ENCODE measurements around the gene FAM168A.
"Not testable (repeated sequence)": the region's sequence is repeated elsewhere in the genome, so short reads cannot be mapped to it uniquely, and the experiment has no call there.

FAM168A gene

DNA sequence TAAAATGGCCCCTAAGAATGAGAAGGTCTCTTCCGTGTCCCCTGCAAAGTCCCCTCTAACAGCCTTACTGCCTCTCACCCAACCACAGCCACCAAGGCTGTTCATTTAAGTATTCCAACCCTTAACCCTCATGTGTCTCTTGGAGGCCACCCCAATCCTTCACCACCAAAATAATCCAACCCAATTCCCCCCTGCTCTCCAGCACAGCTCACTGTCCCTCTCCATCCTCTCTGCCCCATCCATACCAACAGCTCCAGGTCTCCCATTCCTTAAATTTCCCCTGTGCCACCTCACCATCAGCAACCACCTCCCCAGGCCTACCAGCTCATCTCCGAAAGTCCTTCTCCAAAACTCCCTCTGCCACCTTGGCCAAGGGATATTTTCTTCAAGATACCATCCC lies 1.4 kb downstream of the FAM168A start:
- DNase-seq (ENCODE audit: low read depth, low spot score) = no peak

GRCh38 chr11:73592640-73593039 lies 5.3 kb downstream of the FAM168A start:
- no peak for DNase-seq (ENCODE audit: low read depth, low spot score)

GRCh38 chr11:73591743-73592142 lies 6.2 kb downstream of the FAM168A start:
- no peak for DNase-seq (ENCODE audit: low read depth, low spot score)

DNA sequence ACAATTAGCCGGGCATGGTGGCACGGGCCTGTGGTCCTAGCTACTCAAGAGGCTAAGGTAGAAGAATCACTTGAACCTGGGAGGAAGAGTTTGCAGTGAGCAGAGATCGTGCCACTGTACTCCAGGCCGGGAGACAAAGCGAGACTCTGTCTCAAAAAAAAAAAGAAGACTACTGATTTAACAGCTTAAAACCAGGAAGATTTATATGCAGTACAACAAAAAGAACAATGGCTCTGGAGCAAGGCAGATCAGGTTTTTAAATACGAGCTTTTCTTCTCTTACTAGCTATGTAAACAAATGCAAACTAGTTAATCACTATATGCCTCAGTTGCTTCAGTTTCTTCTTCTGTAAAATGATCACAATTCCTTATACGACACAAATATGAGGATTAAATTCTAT lies 6.9 kb downstream of the FAM168A start:
- no peak for DNase-seq (ENCODE audit: low read depth, low spot score)

DNA sequence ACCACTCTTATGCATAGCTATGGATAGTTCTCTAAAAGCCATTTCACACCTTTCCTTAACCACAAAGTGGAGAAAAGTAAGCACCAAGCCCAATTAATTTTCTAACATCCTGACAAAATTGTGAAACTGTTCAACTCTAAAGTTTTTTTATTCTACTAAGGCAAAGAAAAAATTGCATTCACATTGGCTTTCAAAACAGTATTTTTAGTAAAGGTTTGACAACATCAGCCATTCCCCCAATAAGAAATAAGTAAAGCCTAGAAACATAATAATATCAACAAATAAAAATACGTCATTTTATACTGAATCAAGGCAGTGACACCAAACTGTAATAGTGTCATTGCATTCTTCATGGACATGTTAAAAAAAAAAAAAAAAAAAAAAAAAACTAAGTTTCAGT lies 11.1 kb downstream of the FAM168A start:
- DNase-seq (ENCODE audit: low read depth, low spot score) = no peak

GRCh38 chr11:73585834-73586575 lies 11.9 kb downstream of the FAM168A start:
- no peak for DNase-seq (ENCODE audit: low read depth, low spot score)

- DNase-seq (ENCODE audit: low read depth, low spot score) = no peak
These were observed 13.1 kb downstream of the FAM168A start for GRCh38 chr11:73584831-73585230.

GRCh38 chr11:73582653-73583052 lies 15.3 kb downstream of the FAM168A start:
- no peak for DNase-seq (ENCODE audit: low read depth, low spot score)

GRCh38 chr11:73580749-73581148 lies 17.2 kb downstream of the FAM168A start:
- DNase-seq (ENCODE audit: low read depth, low spot score) = not testable (repeated sequence)

DNA sequence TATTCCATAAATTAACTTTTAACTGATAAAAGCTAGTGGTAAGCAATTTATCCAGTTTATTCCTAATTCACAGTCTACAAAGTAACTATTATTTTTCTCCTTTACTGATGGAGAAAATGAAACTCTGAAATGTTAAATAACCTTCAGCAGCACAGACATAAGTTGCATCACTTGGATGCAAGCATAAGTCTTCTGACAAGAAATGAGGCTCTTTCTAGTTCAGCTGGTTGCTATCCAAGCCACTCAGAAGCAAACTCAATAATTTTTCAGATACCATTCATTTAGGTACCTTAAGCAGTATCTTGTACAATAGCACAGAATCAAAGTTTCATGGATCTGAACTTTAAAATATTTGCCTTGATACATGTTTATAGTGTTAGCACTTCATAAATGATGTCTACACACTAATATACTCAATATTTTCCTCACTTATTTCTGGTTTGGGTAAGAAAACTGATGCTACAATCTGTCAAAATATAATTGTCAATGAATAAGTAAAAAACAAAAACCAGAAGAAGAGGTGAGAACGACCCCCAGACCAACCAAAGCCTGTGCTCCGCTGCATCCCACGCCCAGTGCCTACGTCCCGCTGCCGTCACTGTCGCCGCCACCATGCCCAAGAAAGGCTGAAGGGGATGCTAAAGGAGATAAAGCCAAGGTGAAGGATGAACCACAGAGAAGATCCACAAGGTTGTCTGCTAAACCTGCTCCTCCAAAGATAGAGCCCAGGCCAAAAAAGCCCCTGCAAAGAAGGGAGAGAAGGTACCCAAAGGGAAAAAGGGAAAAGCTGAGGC lies 18.1 kb downstream of the FAM168A start:
- no peak for DNase-seq (ENCODE audit: low read depth, low spot score)

- DNase-seq (ENCODE audit: low read depth, low spot score) = no peak
These were observed 19.2 kb downstream of the FAM168A start for GRCh38 chr11:73578592-73579185.

DNA sequence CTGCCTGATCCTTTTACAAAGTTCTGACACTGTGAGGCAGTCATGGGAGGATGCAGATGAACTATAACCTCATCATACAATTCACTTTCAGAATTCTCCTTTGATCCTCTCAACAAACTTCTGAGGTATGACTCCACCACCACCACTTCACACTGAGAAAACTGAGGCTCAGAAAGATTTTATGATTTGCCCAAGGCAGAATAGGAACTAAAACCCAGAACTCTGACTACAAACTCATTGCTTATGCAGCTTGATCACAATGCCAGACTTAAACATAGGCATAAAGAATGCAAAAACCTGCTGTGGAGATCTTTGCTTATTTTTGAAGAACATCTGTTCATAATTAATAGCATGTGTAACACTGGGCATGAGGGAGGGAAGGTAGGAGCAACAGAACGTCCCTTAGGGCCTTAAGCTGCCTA lies 20.4 kb downstream of the FAM168A start:
- peak; percentile 36 for DNase-seq (ENCODE audit: low read depth, low spot score)

- no peak for DNase-seq (ENCODE audit: low read depth, low spot score)
These were observed 21.7 kb downstream of the FAM168A start for GRCh38 chr11:73576185-73576614.

DNA sequence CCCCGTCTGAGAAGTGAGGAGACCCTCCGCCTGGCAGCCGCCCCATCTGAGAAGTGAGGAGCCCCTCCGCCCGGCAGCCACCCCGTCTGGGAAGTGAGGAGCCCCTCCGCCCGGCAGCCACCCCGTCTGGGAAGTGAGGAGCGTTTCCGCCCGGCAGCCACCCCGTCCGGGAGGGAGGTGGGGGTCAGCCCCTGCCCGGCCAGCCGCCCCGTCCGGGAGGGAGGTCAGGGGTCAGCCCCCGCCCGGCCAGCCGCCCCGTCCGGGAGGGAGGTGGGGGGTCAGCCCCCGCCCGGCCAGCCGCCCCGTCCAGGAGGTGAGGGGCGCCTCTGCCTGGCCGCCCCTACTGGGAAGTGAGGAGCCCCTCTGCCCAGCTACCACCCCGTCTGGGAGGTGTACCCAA lies 25.9 kb downstream of the FAM168A start:
- not testable (repeated sequence) for DNase-seq (ENCODE audit: low read depth, low spot score)

DNA sequence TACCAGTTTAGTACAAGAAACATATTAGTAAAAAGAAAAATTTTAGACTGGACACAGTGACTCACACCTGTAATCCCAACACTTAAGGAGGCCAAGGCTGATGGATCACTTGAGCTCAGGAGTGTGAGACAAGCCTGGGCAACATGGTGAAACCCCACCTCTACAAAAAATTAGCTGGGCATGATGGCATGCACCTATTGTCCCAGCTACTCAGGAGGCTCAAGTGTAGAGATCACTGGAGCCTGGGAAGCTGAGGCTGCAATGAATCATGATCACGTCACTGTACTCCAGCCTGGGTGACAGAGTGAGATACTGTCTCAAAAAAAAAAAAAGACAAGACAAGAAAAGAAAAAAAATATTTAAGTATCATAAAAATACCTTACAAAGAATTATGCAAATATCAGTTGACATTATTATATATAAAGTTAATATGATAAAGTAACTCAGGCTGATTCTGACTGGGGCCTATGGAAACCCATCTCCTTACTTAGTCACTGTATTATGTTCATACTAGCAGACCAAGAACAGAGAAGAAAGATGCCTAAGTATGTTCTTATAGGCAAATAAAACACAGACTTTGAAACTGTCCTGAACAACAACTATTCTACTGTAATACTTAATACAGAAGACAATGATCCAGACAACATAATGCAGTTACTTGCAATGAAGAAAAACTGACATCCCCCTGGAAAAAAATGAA lies 27.3 kb downstream of the FAM168A start:
- no peak for DNase-seq (ENCODE audit: low read depth, low spot score)

DNA sequence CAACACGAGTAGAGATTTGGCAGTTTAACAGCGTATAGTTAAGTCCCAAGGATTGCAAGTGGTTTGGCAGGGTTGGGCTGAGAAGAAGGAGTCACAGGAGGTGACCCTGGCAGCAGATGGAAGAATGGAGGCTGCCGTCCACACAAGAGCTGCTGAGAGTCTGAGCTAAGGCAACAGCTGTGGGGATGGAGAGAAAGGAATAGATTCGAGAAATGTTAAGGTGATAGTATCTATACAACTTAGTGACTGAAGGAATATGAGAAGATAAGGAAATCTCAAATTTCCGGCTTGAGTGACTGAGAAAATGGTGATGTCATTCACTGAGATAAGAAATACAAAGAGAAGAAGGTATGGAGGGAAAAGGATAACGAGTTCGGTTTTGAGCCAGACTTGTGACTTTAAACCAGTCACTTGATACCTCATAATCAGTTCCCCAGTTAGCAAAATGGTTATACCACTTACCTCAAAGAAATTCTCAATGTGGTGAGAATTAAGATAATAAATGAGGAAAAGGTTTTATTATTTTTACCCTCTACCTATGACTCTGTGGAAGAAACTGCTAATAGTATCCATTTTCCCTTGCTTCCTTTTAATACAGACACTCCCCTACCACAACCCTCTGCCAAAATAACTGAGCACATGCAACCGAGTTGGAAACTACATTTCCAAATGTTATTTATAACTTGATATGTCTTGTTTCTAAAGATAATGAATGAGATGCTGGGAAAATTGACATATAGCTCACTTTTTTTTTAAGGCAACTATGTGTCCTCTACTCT lies 30.7 kb downstream of the FAM168A start:
- no peak for DNase-seq (ENCODE audit: low read depth, low spot score)

- no peak for DNase-seq (ENCODE audit: low read depth, low spot score)
These were observed 31.5 kb downstream of the FAM168A start for GRCh38 chr11:73566422-73566821.

DNA sequence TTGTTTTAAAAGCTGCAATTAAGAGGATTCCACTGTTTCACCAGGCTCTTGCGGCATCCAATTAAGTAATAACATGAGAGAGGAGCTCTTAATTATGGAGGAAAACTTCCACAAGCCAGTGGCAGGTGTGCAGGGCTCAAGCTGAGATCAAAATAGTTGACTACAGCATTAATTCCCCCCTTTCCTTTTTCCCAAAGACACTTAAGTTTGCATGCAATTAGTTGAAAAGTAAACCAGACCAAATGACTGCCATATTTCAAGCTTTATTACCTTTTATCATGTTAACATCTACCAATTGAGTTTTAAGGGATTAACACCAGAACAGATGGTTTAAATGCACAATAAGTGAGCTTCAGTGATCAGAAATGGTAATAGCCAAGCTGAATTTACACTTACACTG lies 32.1 kb downstream of the FAM168A start:
- DNase-seq (ENCODE audit: low read depth, low spot score) = no peak

- DNase-seq (ENCODE audit: low read depth, low spot score) = no peak
These were observed 33.0 kb downstream of the FAM168A start for GRCh38 chr11:73564903-73565302.

DNA sequence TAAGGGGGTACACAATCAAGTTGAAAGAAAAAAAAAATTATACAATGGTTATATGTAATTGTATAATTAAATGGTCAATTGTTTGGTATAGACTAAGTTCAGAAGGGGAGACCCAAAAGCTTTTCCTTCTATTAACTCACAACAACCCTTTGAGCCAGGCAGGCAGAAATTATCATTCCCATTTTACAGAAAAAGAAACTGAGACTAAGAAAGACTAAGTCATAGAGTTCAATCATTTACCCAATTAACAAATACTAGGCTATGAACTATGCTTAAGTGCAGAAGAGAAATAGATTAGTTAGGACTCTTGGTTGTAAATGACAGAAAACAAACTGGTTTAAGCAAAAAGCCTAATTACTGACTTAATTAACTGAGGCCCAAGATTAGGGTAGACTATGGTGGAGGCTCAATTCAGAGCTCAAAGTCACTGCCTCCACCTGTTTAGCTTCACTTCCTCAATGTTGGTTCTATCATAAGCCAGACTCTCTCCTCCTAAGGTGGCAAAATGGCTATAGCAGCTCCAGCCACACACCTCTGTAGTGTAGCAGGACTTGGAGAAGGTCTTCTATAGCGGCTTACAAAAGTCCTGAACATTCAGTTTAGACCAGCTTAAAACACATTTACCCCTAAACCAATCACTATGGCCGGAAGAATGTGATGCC lies 34.2 kb downstream of the FAM168A start:
- DNase-seq (ENCODE audit: low read depth, low spot score) = no peak

GRCh38 chr11:73559743-73560142 lies 38.2 kb downstream of the FAM168A start:
- no peak for DNase-seq (ENCODE audit: low read depth, low spot score)

Data from smooth muscle cell of the brain vasculature (primary cell).